ENCODE measurements around the gene MEGF11.

- TF ChIP-seq EP300 (IDR thresholded peaks at IDR 0.05): no peak
- TF ChIP-seq, protein P1, sequence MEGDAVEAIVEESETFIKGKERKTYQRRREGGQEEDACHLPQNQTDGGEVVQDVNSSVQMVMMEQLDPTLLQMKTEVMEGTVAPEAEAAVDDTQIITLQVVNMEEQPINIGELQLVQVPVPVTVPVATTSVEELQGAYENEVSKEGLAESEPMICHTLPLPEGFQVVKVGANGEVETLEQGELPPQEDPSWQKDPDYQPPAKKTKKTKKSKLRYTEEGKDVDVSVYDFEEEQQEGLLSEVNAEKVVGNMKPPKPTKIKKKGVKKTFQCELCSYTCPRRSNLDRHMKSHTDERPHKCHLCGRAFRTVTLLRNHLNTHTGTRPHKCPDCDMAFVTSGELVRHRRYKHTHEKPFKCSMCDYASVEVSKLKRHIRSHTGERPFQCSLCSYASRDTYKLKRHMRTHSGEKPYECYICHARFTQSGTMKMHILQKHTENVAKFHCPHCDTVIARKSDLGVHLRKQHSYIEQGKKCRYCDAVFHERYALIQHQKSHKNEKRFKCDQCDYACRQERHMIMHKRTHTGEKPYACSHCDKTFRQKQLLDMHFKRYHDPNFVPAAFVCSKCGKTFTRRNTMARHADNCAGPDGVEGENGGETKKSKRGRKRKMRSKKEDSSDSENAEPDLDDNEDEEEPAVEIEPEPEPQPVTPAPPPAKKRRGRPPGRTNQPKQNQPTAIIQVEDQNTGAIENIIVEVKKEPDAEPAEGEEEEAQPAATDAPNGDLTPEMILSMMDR (IDR thresholded peaks at IDR 0.05): no peak
These were observed 148.0 kb downstream of the MEGF11 start for GRCh38 chr15:66105286-66106265.
